NCI-H2029 treated with DMSO at 0.1 percent for 48 hours (cell line): ENCODE measurements around the gene CFAP298.

Experiments
- DNase-seq: peaks from one replicate; lab custom pipeline; 2025; lab: John Stamatoyannopoulos, UW

CFAP298 gene

GRCh38 chr21:32599091-32599490 is 13.1 kb downstream of the CFAP298 start:
- DNase-seq: no peak

GRCh38 chr21:32597205-32597604 is 15.0 kb downstream of the CFAP298 start:
- DNase-seq: no peak

GRCh38 chr21:32595431-32595830 is 16.7 kb downstream of the CFAP298 start:
- no peak for DNase-seq

GRCh38 chr21:32593690-32594089 is 18.5 kb downstream of the CFAP298 start:
- DNase-seq: no peak

- DNase-seq: no peak
Observed at GRCh38 chr21:32592929-32593502, 19.2 kb downstream of the CFAP298 start.

- DNase-seq: no peak
Observed at GRCh38 chr21:32590130-32590529, 22.0 kb downstream of the CFAP298 start.

- DNase-seq: no peak
Observed at GRCh38 chr21:32587651-32588050, 24.5 kb downstream of the CFAP298 start.

- DNase-seq: no peak
Observed at GRCh38 chr21:32587120-32587519, 25.1 kb downstream of the CFAP298 start.

- no peak for DNase-seq
Observed at GRCh38 chr21:32585970-32586369, 26.2 kb downstream of the CFAP298 start.

- no peak for DNase-seq
Observed at GRCh38 chr21:32585042-32585710, 27.0 kb downstream of the CFAP298 start, which contains the start of gene TCP10L. TCP10L (minus strand) TSS chr21:32585523; CDS start chr21:32584304, 1,219 bp downstream.

- no peak for DNase-seq
Observed at GRCh38 chr21:32584472-32584871, 27.7 kb downstream of the CFAP298 start.

GRCh38 chr21:32581732-32582131 is 30.4 kb downstream of the CFAP298 start:
- no peak for DNase-seq

GRCh38 chr21:32580949-32581348 is 31.2 kb downstream of the CFAP298 start:
- DNase-seq: no peak

GRCh38 chr21:32578107-32578691 is 34.0 kb downstream of the CFAP298 start:
- no peak for DNase-seq

- no peak for DNase-seq
Observed at GRCh38 chr21:32576011-32576410, 36.2 kb downstream of the CFAP298 start.

- DNase-seq: no peak
Observed at GRCh38 chr21:32574946-32575925, 36.9 kb downstream of the CFAP298 start.

GRCh38 chr21:32572574-32573420 is 39.4 kb downstream of the CFAP298 start:
- DNase-seq: no peak

GRCh38 chr21:32570456-32570855 is 41.7 kb downstream of the CFAP298 start:
- DNase-seq: no peak

GRCh38 chr21:32569261-32570230 is 42.6 kb downstream of the CFAP298 start:
- peak; percentile 17 for DNase-seq

- no peak for DNase-seq
Observed at GRCh38 chr21:32567626-32568025, 44.6 kb downstream of the CFAP298 start.
